CD8-positive, alpha-beta memory T cell (primary cell): Measurements from ENCODE around the gene LPAR1. TPM values are rescaled to one million over a fixed set of nuclear protein-coding genes. Genes with fewer than 3 reads are reported as not detected.

Experiments
- CTCF ChIA-PET: fragments of 350-600 bp; sonication (Branson Sonifier 250); formaldehyde crosslinking; loops from one replicate; lab custom pipeline; 2021; ENCODE audit warnings: antibody characterized with exemption; lab: Charles Lee
- POLR2A ChIA-PET: fragments of 350-600 bp; sonication (Branson Sonifier 250); formaldehyde crosslinking; loops from one replicate; lab custom pipeline; 2021; ENCODE audit warnings: antibody characterized with exemption; lab: Charles Lee
- DNase-seq, 5 donors: peaks; one replicate each; pipeline versions ENCODE4 v3.0.0 to v3.0.0-alpha.2; 2020 to 2022; ENCODE audit warnings: mixed read lengths in 1 of 5
- H3K27ac ChIP-seq: one replicate; pipeline ENCODE4 v1.7.0; 2013; ENCODE audit warnings: low read depth, mild to moderate bottlenecking, low read length, moderate library complexity
- H3K27me3 ChIP-seq: 2 replicates; pipeline ENCODE4 v1.7.0; 2013; ENCODE audit warnings: low read length, mild to moderate bottlenecking; ENCODE audit not compliant: insufficient read depth, poor library complexity, severe bottlenecking
- H3K36me3 ChIP-seq: 2 replicates; pipeline ENCODE4 v1.7.0; 2013; ENCODE audit warnings: mild to moderate bottlenecking, low read length, moderate library complexity; ENCODE audit not compliant: insufficient read depth
- H3K4me1 ChIP-seq: 2 replicates; pipeline ENCODE4 v1.7.0; 2013; ENCODE audit warnings: mild to moderate bottlenecking, low read length, moderate library complexity; ENCODE audit not compliant: insufficient read depth
- H3K4me3 ChIP-seq: 2 replicates; pipeline ENCODE4 v1.7.0; 2013; ENCODE audit warnings: mild to moderate bottlenecking, low read length
- H3K9me3 ChIP-seq: 2 replicates; pipeline ENCODE4 v1.7.0; 2013; ENCODE audit warnings: mild to moderate bottlenecking, low read length
- H3K27ac Mint-ChIP-seq, 8 donors: one replicate each; pipeline ENCODE4 v1.8.0; 2020 to 2021; ENCODE audit warnings: mixed read lengths in 8 of 8, mild to moderate bottlenecking in 6 of 8, inconsistent platforms in 3 of 8, moderate library complexity in 3 of 8
- H3K27me3 Mint-ChIP-seq, 2 donors: one replicate each; pipeline ENCODE4 v1.8.0; 2020 to 2021; ENCODE audit warnings: mixed read lengths in 2 of 2, mild to moderate bottlenecking in 1 of 2, moderate library complexity in 1 of 2
- H3K36me3 Mint-ChIP-seq, 3 donors: one replicate each; pipeline ENCODE4 v1.8.0; 2020 to 2021; ENCODE audit warnings: mixed read lengths in 3 of 3, inconsistent platforms in 1 of 3, mild to moderate bottlenecking in 1 of 3
- H3K4me1 Mint-ChIP-seq, 3 donors: one replicate each; pipeline ENCODE4 v1.8.0; 2020 to 2021; ENCODE audit warnings: mixed read lengths in 3 of 3, inconsistent platforms in 1 of 3, mild to moderate bottlenecking in 1 of 3
- H3K4me3 Mint-ChIP-seq, 7 donors: one replicate each; pipeline ENCODE4 v1.8.0; 2020 to 2021; ENCODE audit warnings: mixed read lengths in 7 of 7, mild to moderate bottlenecking in 6 of 7, moderate library complexity in 4 of 7, inconsistent platforms in 2 of 7
- H3K9me3 Mint-ChIP-seq, 5 donors: one replicate each; pipeline ENCODE4 v1.8.0; 2020 to 2022; ENCODE audit warnings: mixed read lengths in 5 of 5, mild to moderate bottlenecking in 3 of 5, moderate library complexity in 2 of 5, inconsistent platforms in 1 of 5
- polyA plus RNA-seq: library from polyadenylated mRNA; unstranded; fragments of 300-500 nt; fragmentation: Illumina TruSeq; gene quantifications from one replicate; pipeline ENCODE4 v1.2.3, GENCODE V29; 2021
- total RNA-seq, 2 experiments: library from RNA; stranded (reverse); gene quantifications; one replicate each; pipeline ENCODE4 v1.2.3, GENCODE V29; 2021

LPAR1 gene
- total and polyA plus RNA-seq, 3 experiments from 2014 or later: not detected

- H3K4me1 Mint-ChIP-seq: peaks cover 6 to 11% (median 6%) of the 10 kb centered on the region in 3 donors
- POLR2A ChIA-PET: no interaction called here
- Histone ChIP-seq H3K4me1 (no peaks in the 10 kb centered on the region), H3K27ac (no peak overlapping the region), H3K9me3 (no peaks in the 10 kb centered on the region), H3K27me3 (no peaks in the 10 kb centered on the region), H3K4me3 (no peak overlapping the region), H3K36me3 (no peaks in the 10 kb centered on the region)
- H3K27ac Mint-ChIP-seq: no peak overlapping the region
- H3K4me3 Mint-ChIP-seq: no peak overlapping the region
- peaks cover 22 to 42% of the 10 kb centered on the region in 2 donors for H3K27me3 Mint-ChIP-seq
- CTCF ChIA-PET: no interaction called here
- H3K36me3 Mint-ChIP-seq: peaks cover 0 to 4% (median 0%) of the 10 kb centered on the region in 3 donors
- DNase-seq: no peak
- H3K9me3 Mint-ChIP-seq: peaks cover 0 to 8% (median 2%) of the 10 kb centered on the region in 5 donors
Measured at GRCh38 chr9:111036429-111036789, 1.9 kb downstream of the LPAR1 start.

- no peak for DNase-seq
- Mint-ChIP-seq H3K4me3 (no peak overlapping the region), H3K9me3 (peaks cover 0 to 8% (median 2%) of the 10 kb centered on the region in 5 donors), H3K27me3 (peaks cover 22 to 42% of the 10 kb centered on the region in 2 donors), H3K27ac (no peak overlapping the region), H3K4me1 (peaks cover 6 to 11% (median 6%) of the 10 kb centered on the region in 3 donors), H3K36me3 (peaks cover 0 to 4% (median 0%) of the 10 kb centered on the region in 3 donors)
- CTCF ChIA-PET: no interaction called here
- Histone ChIP-seq H3K9me3 (no peaks in the 10 kb centered on the region), H3K36me3 (no peaks in the 10 kb centered on the region), H3K27me3 (no peaks in the 10 kb centered on the region), H3K4me3 (no peak overlapping the region), H3K4me1 (no peaks in the 10 kb centered on the region), H3K27ac (no peak overlapping the region)
- POLR2A ChIA-PET: no interaction called here
Measured at GRCh38 chr9:111035543-111036428, 2.5 kb downstream of the LPAR1 start.

- Histone ChIP-seq H3K9me3 (no peaks in the 10 kb centered on the region), H3K36me3 (no peaks in the 10 kb centered on the region), H3K4me3 (no peak overlapping the region), H3K4me1 (no peaks in the 10 kb centered on the region), H3K27ac (no peak overlapping the region), H3K27me3 (no peaks in the 10 kb centered on the region)
- ChIA-PET POLR2A (no interaction called here), CTCF (no interaction called here)
- DNase-seq: no peak
- Mint-ChIP-seq H3K4me3 (no peak overlapping the region), H3K9me3 (peaks cover 0 to 11% (median 2%) of the 10 kb centered on the region in 5 donors), H3K36me3 (peaks cover 0 to 4% (median 0%) of the 10 kb centered on the region in 3 donors), H3K27me3 (peaks cover 22 to 38% of the 10 kb centered on the region in 2 donors), H3K4me1 (peaks cover 6 to 11% (median 6%) of the 10 kb centered on the region in 3 donors), H3K27ac (no peak overlapping the region)
Measured at GRCh38 chr9:111034898-111035539, 3.3 kb downstream of the LPAR1 start.

GRCh38 chr9:111034170-111034897 lies 3.9 kb downstream of the LPAR1 start:
- H3K27me3 ChIP-seq: no peaks in the 10 kb centered on the region
- ChIA-PET POLR2A (no interaction called here), CTCF (no interaction called here)
- no peaks in the 10 kb centered on the region for H3K4me1 ChIP-seq
- H3K27me3 Mint-ChIP-seq: peaks cover 22 to 36% of the 10 kb centered on the region in 2 donors
- peaks cover 0 to 12% (median 2%) of the 10 kb centered on the region in 5 donors for H3K9me3 Mint-ChIP-seq
- DNase-seq: no peak
- H3K4me3 ChIP-seq: no peak overlapping the region
- no peaks in the 10 kb centered on the region for H3K9me3 ChIP-seq
- H3K36me3 ChIP-seq: no peaks in the 10 kb centered on the region
- H3K4me1 Mint-ChIP-seq: peaks cover 5 to 11% (median 6%) of the 10 kb centered on the region in 3 donors
- H3K4me3 Mint-ChIP-seq: no peak overlapping the region
- H3K27ac ChIP-seq: no peak overlapping the region
- H3K27ac Mint-ChIP-seq: no peak overlapping the region
- H3K36me3 Mint-ChIP-seq: peaks cover 0 to 4% (median 0%) of the 10 kb centered on the region in 3 donors

GRCh38 chr9:111030492-111030891 lies 7.8 kb downstream of the LPAR1 start:
- no peaks in the 10 kb centered on the region for H3K36me3 ChIP-seq
- H3K27me3 ChIP-seq: no peaks in the 10 kb centered on the region
- ChIA-PET CTCF (no interaction called here), POLR2A (no interaction called here)
- DNase-seq: no peak
- no peaks in the 10 kb centered on the region for H3K4me1 Mint-ChIP-seq
- peaks cover 0 to 8% (median 2%) of the 10 kb centered on the region in 5 donors for H3K9me3 Mint-ChIP-seq
- no peaks in the 10 kb centered on the region for H3K9me3 ChIP-seq
- H3K4me3 Mint-ChIP-seq: no peak overlapping the region
- H3K27ac Mint-ChIP-seq: no peak overlapping the region
- H3K4me3 ChIP-seq: no peak overlapping the region
- peaks cover 6 to 10% of the 10 kb centered on the region in 2 donors for H3K27me3 Mint-ChIP-seq
- no peaks in the 10 kb centered on the region for H3K36me3 Mint-ChIP-seq
- no peaks in the 10 kb centered on the region for H3K4me1 ChIP-seq
- no peak overlapping the region for H3K27ac ChIP-seq

GRCh38 chr9:111029260-111029659 lies 9.0 kb downstream of the LPAR1 start:
- H3K36me3 Mint-ChIP-seq: no peaks in the 10 kb centered on the region
- CTCF ChIA-PET: no interaction called here
- POLR2A ChIA-PET: no interaction called here

GRCh38 chr9:111027798-111028197 lies 10.5 kb downstream of the LPAR1 start:
- Mint-ChIP-seq H3K27ac (no peak overlapping the region), H3K9me3 (peaks cover 0 to 11% (median 2%) of the 10 kb centered on the region in 5 donors), H3K36me3 (no peaks in the 10 kb centered on the region), H3K4me3 (no peak overlapping the region), H3K27me3 (peaks cover 0 to 1% of the 10 kb centered on the region in 2 donors), H3K4me1 (no peaks in the 10 kb centered on the region)
- no peak overlapping the region for H3K4me3 ChIP-seq
- no peaks in the 10 kb centered on the region for H3K36me3 ChIP-seq
- H3K27ac ChIP-seq: no peak overlapping the region
- DNase-seq: no peak
- ChIA-PET POLR2A (no interaction called here), CTCF (no interaction called here)
- H3K9me3 ChIP-seq: no peaks in the 10 kb centered on the region
- no peaks in the 10 kb centered on the region for H3K27me3 ChIP-seq
- no peaks in the 10 kb centered on the region for H3K4me1 ChIP-seq

More at GRCh38 chr9:111029260-111029659, 9.0 kb downstream of the LPAR1 start:
- no peak for DNase-seq
- H3K4me1 ChIP-seq: no peaks in the 10 kb centered on the region
- Mint-ChIP-seq H3K4me1 (no peaks in the 10 kb centered on the region), H3K27me3 (peaks cover 0 to 3% of the 10 kb centered on the region in 2 donors), H3K4me3 (no peak overlapping the region), H3K9me3 (peaks cover 0 to 6% (median 2%) of the 10 kb centered on the region in 5 donors), H3K27ac (no peak overlapping the region)
- H3K9me3 ChIP-seq: no peaks in the 10 kb centered on the region
- H3K27me3 ChIP-seq: no peaks in the 10 kb centered on the region
- H3K27ac ChIP-seq: no peak overlapping the region
- no peaks in the 10 kb centered on the region for H3K36me3 ChIP-seq
- H3K4me3 ChIP-seq: no peak overlapping the region
